HepG2 (cell line): ENCODE measurements around the gene PRKG1. TPM values are rescaled to one million over a fixed set of nuclear protein-coding genes. Genes with fewer than 3 reads are reported as not detected.

Source experiments
- ATAC-seq: fragments of 200-7000 bp; cut with Tn5 transposase; 3 replicates; pipeline ENCODE4 v1.9.1; 2020; ENCODE audit warnings: mild to moderate bottlenecking, moderate library complexity
- BruUV-seq: library from RNA; stranded (reverse); fragments of 400-500 nt; replicated peaks from 2 replicates; lab custom pipeline; 2021; lab: Mats Ljungman, UMichigan
- CTCF ChIA-PET: fragments of 300-600 bp; formaldehyde crosslinking; extraction: SDS; loops from one replicate; lab custom pipeline; 2021; ENCODE audit warnings: low total read pairs, inconsistent platforms, low intra/inter-chr PET ratio; lab: Yijun Ruan, JAX
- POLR2A ChIA-PET: fragments of 350-600 bp; sonication (Branson Sonifier 250); formaldehyde crosslinking; loops from one replicate; lab custom pipeline; 2020; ENCODE audit warnings: antibody characterized with exemption, inconsistent platforms; lab: Yijun Ruan, JAX
- DNase-seq: peaks from one replicate; pipeline ENCODE4 v3.0.0-alpha.2; 2015; ENCODE audit warnings: low spot score
- FAIRE-seq: peaks from 3 replicates; lab custom pipeline; 2011; peaks lifted over from hg19 to GRCh38; lab: Jason Lieb, UNC
- H2AFZ ChIP-seq: one replicate; pipeline ENCODE4 v1.6.1; 2011; ENCODE audit warnings: low read length, inconsistent platforms
- H3K27ac ChIP-seq: fragments of 300-600 bp; 3 replicates; pipeline ENCODE4 v1.8.0; 2011; ENCODE audit warnings: mixed run types, mild to moderate bottlenecking, mixed read lengths, low read length, inconsistent platforms; ENCODE audit not compliant: insufficient read depth; ENCODE audit errors: extremely low read length
- H3K27me3 ChIP-seq, 2 experiments: fragments of 200-600 bp in 1 of 2; 2 replicates in 1 of 2; 3 replicates in 1 of 2; pipeline versions ENCODE4 v1.6.0 to v1.8.0; 2011; ENCODE audit warnings: low read length in 2 of 2, mild to moderate bottlenecking in 2 of 2, moderate library complexity in 2 of 2, inconsistent platforms in 1 of 2; ENCODE audit not compliant: insufficient read depth in 2 of 2, control insufficient read depth in 1 of 2
- H3K36me3 ChIP-seq, 2 experiments: fragments of 200-600 bp in 1 of 2; replicated peaks in 1 of 2; 2 replicates in 1 of 2; 3 replicates in 1 of 2; pipeline versions ENCODE4 v1.5.1 to v1.8.0; 2011; ENCODE audit warnings: low read length in 2 of 2, inconsistent platforms in 1 of 2; ENCODE audit not compliant: insufficient read depth in 2 of 2, control insufficient read depth in 1 of 2
- H3K4me1 ChIP-seq: 2 replicates; pipeline ENCODE4 v1.5.1; 2012; ENCODE audit warnings: low read length, inconsistent platforms; ENCODE audit not compliant: insufficient read depth
- H3K4me2 ChIP-seq: 2 replicates; pipeline ENCODE4 v1.6.0; 2011; ENCODE audit warnings: low read depth, low read length, inconsistent platforms
- H3K4me3 ChIP-seq, 3 experiments: fragments of 200-600 bp in 1 of 3; sonication (generic), shearing (Covaris generic) in 1 of 3; replicated peaks in 1 of 3; 2 replicates each; pipeline ENCODE4 v1.5.1; 2011 to 2016; ENCODE audit warnings: low read length in 3 of 3, inconsistent platforms in 2 of 3, low read depth in 2 of 3, mild to moderate bottlenecking in 2 of 3, control low read depth in 1 of 3, mixed read lengths in 1 of 3; ENCODE audit not compliant: insufficient read depth in 1 of 3
- H3K79me2 ChIP-seq: one replicate; pipeline ENCODE4 v1.6.1; 2011; ENCODE audit warnings: low read length, inconsistent platforms; ENCODE audit not compliant: insufficient read depth
- H3K9ac ChIP-seq: 2 replicates; pipeline ENCODE4 v1.6.0; 2011; ENCODE audit warnings: mild to moderate bottlenecking, low read depth, low read length, inconsistent platforms; ENCODE audit not compliant: insufficient read depth
- H3K9me3 ChIP-seq: 2 replicates; pipeline ENCODE4 v1.5.1; 2012; ENCODE audit warnings: mild to moderate bottlenecking, low read length
- H4K20me1 ChIP-seq: 2 replicates; pipeline ENCODE4 v1.6.0; 2011; ENCODE audit warnings: inconsistent platforms, mild to moderate bottlenecking, low read length, moderate library complexity; ENCODE audit not compliant: insufficient read depth
- CREB1 ChIP-seq, 2 experiments: fragments of 450-650 bp in 1 of 2; IDR thresholded peaks; 2 replicates each; pipeline ENCODE4 v1.6.1; 2016 to 2017; ENCODE audit warnings: control low read depth in 1 of 2, mild to moderate bottlenecking in 1 of 2, missing compliant biosample characterization in 1 of 2, missing genetic modification characterization in 1 of 2
- GATAD2A ChIP-seq: IDR thresholded peaks from 2 replicates; pipeline ENCODE4 v1.6.1; 2016
- JUND ChIP-seq: sonication (generic); formaldehyde crosslinking; IDR thresholded peaks from 2 replicates; pipeline ENCODE4 v1.8.0; 2022; ENCODE audit warnings: mild to moderate bottlenecking, missing genetic modification reagents
- KMT2B ChIP-seq: IDR thresholded peaks from 2 replicates; pipeline ENCODE4 v1.6.1; 2016; ENCODE audit warnings: missing genetic modification reagents, missing compliant biosample characterization
- RNF2 ChIP-seq: fragments of 450-650 bp; conservative IDR thresholded peaks from 2 replicates; pipeline ENCODE4 v1.6.1; 2016; ENCODE audit warnings: low read depth
- ZBTB26 ChIP-seq: IDR thresholded peaks from 2 replicates; pipeline ENCODE4 v1.6.1; 2016; ENCODE audit warnings: missing compliant biosample characterization, missing genetic modification reagents, borderline replicate concordance
- ZNF615 ChIP-seq: sonication (generic); formaldehyde crosslinking; IDR thresholded peaks from 2 replicates; pipeline ENCODE4 v1.5.0; 2020; ENCODE audit warnings: mild to moderate bottlenecking, missing genetic modification reagents, borderline replicate concordance
- ZNF883 ChIP-seq: sonication (generic); formaldehyde crosslinking; IDR thresholded peaks from 2 replicates; pipeline ENCODE4 v1.5.1; 2020; ENCODE audit warnings: mild to moderate bottlenecking, missing genetic modification reagents; ENCODE audit errors: not compliant biosample characterization
- WGBS: methylation state at CpG from one replicate; pipeline ENCODE4 v1.1.6; 2017; ENCODE audit warnings: low lambda C conversion rate; 5-methylcytosine and 5-hydroxymethylcytosine counted together
- in situ Hi-C: cut with HindIII; loops from 2 replicates; pipeline ENCODE4 v1.10.0; 2017; ENCODE audit warnings: low pct_unique_long_range_greater_than_20kb; ENCODE audit not compliant: extremely low pct_ligation_motif_present
- intact Hi-C: fragments of 100-400 bp; cut with micrococcal nuclease; formaldehyde crosslinking; loops from one replicate; pipeline ENCODE4 v1.10.0; 2022; ENCODE audit not compliant: unreplicated experiment
- polyA plus RNA-seq, 8 experiments: library from polyadenylated mRNA; depleted of rRNA in 3 of 8; stranded (reverse) in 7 of 8; unstranded in 1 of 8; fragments of >200 nt; fragmentation: Illumina TruSeq in 4 of 8; extraction: Trizol in 4 of 8; gene quantifications; 2 replicates each; pipeline versions ENCODE4 v1.2.1 to v1.2.3, GENCODE V29; 2011 to 2016; ENCODE audit warnings: low read depth in 4 of 8, missing spikeins in 1 of 8, mixed read lengths in 1 of 8; ENCODE audit not compliant: insufficient read depth in 1 of 8
- total RNA-seq, 5 experiments: library from RNA; depleted of rRNA; stranded (reverse); fragments of >200 nt; fragmentation: Illumina TruSeq; extraction: Trizol; gene quantifications; 2 replicates each; pipeline ENCODE4 v1.2.3, GENCODE V29; 2016; ENCODE audit warnings: low read depth in 1 of 5

The PRKG1 gene
- total and polyA plus RNA-seq, 2 of the 13 experiments (the other 11 are each of a cell fraction or from before 2014, with no cell fraction given), result 0.01 TPM; not detected in 1

- H2AFZ ChIP-seq, result no peak overlapping the region
- no peaks in the 10 kb centered on the region for H4K20me1 ChIP-seq
- intact Hi-C loops (no loop called here), in situ Hi-C loops (no loop called here)
- H3K27ac ChIP-seq, result no peak overlapping the region
- H3K36me3 ChIP-seq, result no peaks in the 10 kb centered on the region
- no peak overlapping the region for H3K9ac ChIP-seq
- H3K9me3 ChIP-seq, result no peaks in the 10 kb centered on the region
- no peak for ATAC-seq
- WGBS, result 3% methylated on average over 4 of the region's 4 CpGs
- BruUV-seq, result no TSS peak
- H3K27me3 ChIP-seq, result no peaks in the 10 kb centered on the region
- H3K4me1 ChIP-seq, result no peaks in the 10 kb centered on the region
- H3K4me2 ChIP-seq, result no peak overlapping the region
- H3K4me3 ChIP-seq, result no peak overlapping the region
- DNase-seq, result no peak
- POLR2A ChIA-PET, result no interaction called here
- no peaks in the 10 kb centered on the region for H3K79me2 ChIP-seq
- CTCF ChIA-PET, result no interaction called here
- TF ChIP-seq ZBTB26 (CRISPR knock-in tag) (no peak), ZNF883 (CRISPR knock-in tag) (no peak), ZNF615 (CRISPR knock-in tag) (no peak), RNF2 (no peak)
- FAIRE-seq, result no peak
These were observed 12.4 kb downstream of the PRKG1 start for GRCh38 chr10:51086710-51087109.

GRCh38 chr10:51087114-51087513 lies 12.8 kb downstream of the PRKG1 start:
- Histone ChIP-seq H3K27ac (no peak overlapping the region), H3K4me1 (no peaks in the 10 kb centered on the region), H3K9ac (no peak overlapping the region), H3K36me3 (no peaks in the 10 kb centered on the region), H4K20me1 (no peaks in the 10 kb centered on the region), H2AFZ (no peak overlapping the region), H3K4me2 (no peak overlapping the region), H3K79me2 (no peaks in the 10 kb centered on the region), H3K9me3 (no peaks in the 10 kb centered on the region)
- no peak for FAIRE-seq
- in situ Hi-C loops, result no loop called here
- CTCF ChIA-PET, result no interaction called here
- no peak for TF ChIP-seq KMT2B
- no peak for TF ChIP-seq JUND (CRISPR knock-in tag)
- peak; percentile 68 for TF ChIP-seq CREB1 (IDR thresholded peaks at IDR 0.05)
- TF ChIP-seq CREB1 (CRISPR knock-in tag; IDR thresholded peaks at IDR 0.05), result no peak
- TF ChIP-seq GATAD2A (CRISPR knock-in tag), result no peak
- TF ChIP-seq, all 625 proteins: peak for 1
- DNase-seq (no peak), ATAC-seq (no peak)
- POLR2A ChIA-PET, result no interaction called here
- H3K27me3 ChIP-seq, result no peaks in the 10 kb centered on the region
- H3K4me3 ChIP-seq, result no peak overlapping the region
- no TSS peak for BruUV-seq
- intact Hi-C loops, result no loop called here
